ENCODE measurements around the gene KPNA6.

DNA sequence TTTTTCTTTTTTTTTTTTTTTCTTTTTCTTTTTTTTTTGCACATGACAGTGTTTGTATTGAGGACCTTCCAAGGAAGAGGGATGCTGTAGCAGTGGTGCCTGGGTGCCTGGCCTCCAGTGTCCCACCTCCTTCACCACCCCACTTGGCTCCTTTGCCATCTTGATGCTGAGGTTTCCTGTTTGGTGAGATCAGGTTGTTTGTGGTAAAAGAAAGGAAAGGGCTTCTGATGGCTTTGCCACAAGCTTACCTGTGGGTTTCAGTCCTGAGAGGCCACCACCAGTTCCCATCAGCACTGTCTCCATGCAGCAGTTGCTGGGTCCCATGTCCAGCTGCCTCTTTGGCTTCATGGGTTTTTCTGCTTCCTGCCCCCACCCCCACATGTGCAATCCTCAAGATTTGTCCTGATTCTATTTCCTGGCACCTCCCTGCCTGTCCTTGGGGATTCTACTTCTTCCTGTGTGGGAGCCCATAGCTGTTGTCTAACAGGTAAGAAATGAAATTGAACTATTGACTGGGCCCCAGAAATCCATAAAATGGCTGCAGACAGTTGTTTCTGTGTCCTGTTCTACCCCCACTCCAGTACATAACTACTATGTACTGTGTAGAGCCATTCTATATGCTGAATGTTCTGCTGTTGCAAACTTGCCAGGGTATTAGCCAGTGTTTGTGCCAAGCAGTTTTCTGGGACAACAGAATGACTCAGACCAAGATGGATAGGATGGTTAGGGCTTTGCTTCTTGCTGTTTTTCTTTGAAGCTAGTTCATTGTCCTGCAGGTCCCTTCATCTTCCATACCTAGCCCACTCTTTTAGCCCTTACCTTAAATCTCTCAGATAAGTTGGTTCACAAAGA, 88.3 kb downstream of the KPNA6 start:
- TF ChIP-seq, protein P1, sequence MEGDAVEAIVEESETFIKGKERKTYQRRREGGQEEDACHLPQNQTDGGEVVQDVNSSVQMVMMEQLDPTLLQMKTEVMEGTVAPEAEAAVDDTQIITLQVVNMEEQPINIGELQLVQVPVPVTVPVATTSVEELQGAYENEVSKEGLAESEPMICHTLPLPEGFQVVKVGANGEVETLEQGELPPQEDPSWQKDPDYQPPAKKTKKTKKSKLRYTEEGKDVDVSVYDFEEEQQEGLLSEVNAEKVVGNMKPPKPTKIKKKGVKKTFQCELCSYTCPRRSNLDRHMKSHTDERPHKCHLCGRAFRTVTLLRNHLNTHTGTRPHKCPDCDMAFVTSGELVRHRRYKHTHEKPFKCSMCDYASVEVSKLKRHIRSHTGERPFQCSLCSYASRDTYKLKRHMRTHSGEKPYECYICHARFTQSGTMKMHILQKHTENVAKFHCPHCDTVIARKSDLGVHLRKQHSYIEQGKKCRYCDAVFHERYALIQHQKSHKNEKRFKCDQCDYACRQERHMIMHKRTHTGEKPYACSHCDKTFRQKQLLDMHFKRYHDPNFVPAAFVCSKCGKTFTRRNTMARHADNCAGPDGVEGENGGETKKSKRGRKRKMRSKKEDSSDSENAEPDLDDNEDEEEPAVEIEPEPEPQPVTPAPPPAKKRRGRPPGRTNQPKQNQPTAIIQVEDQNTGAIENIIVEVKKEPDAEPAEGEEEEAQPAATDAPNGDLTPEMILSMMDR (IDR thresholded peaks at IDR 0.05; ENCODE audit: low read length) = no peak
- TF ChIP-seq EZH2 (optimal IDR thresholded peaks at IDR 0.05; ENCODE audit: low read depth, low read length) (no peak), EZH2phosphoT487 (IDR thresholded peaks at IDR 0.05; ENCODE audit: low read length) (no peak)
